Measurements from ENCODE around the gene DGUOK.
"Not testable (repeated sequence)": the region's sequence is repeated elsewhere in the genome, so short reads cannot be mapped to it uniquely, and the experiment has no call there.

The DGUOK gene

DNA sequence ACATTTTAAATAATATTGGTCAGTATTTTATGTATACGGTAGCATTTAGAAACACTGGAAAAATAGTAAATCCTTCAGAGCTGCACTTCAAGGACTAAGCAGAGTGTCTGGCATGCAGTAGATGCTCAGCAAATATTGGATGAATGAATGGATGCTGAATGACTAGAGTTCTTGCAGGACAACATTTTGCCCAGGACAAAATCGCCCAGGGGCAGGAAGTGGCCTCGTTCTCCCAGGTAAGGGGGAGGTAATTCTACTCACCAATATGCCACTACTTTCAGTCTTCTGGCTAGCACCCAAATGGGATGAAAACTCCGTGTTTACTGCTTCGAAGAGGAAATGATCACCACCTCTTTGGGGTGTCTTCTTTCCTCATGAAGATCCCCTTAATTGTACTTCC is 4.0 kb upstream of the DGUOK start:
- DNase-seq: no peak

DNA sequence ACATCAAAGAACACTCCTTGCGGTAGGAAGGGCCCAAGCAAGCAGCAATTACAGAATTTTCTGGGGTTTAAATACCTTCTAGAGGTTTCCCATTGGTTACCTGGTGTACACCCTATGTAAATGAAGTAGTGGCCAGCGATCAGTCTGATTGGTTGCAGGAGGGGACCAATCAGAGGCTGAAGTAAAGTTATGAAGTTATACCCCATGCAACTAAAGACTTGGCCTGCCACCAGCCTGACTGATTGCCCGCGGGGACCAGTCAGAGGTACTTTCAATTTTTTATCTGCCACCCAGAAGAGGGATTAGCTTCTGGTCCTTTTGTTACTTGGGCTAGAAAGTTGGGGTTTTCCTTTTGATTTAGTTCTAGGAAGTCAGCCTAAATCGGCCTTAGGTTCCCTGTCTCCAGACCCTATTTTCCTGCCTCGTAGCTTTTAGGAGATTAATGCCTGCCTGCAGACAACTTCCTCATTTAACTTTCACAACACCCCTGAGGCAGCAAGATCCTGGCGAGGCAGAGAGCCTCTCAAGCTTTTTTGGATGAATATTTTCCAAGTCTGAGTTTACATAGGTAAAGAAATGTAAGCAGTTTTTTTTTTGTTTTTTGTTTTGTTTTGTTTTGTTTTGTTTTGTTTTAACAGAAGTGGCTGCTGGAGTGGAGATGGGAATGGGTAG is 1.5 kb upstream of the DGUOK start:
- DNase-seq: no peak

DNA sequence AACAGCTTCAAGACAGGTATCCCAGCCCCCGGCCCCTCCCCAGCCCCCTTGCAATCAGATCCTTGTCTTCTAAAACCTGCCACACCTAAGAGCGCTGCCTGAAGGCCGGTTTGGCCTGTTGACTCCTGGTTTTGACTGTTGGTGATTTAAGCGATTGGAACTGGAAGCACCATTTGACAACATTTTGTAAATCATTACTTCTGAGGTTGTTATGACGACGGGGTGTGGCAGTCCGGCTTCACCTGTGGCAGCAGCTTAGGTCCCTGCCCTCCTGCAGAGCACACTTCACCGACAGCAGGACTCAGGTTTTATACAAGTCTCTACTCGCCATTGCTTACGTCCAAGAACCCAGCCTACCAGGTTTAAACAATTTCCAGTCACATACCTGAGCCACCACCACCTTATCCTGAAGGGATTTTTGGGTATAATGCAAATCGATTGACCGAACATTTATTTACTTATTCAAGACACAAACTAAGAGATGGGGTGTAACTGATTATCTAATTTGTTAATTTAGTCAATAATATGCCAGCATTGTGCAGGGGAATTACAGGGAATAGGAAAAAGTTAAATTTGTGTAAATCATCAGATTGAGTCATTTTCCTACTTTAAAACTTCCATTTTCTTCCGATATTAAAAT is 707 bp upstream of the DGUOK start:
- no peak for DNase-seq

DNA sequence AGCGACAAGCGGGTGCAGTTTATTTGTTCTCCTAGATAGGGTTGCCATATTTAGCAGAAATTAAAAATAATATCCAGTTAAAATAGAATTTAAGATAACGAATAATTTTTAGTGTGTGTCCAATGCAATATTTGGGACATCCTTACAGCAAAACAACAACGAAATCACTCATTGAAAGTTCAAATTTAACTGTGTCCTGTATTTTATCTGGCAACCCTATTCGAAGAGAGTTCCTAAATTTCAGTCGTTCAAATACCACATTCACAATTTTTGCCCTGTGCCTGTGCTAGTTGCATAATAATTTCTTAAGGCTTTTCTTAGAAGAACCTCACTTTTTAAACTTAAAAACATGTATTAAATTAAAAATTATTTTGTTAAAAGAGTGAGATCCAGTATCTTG is 664 bp downstream of the DGUOK start:
- no peak for DNase-seq

DNA sequence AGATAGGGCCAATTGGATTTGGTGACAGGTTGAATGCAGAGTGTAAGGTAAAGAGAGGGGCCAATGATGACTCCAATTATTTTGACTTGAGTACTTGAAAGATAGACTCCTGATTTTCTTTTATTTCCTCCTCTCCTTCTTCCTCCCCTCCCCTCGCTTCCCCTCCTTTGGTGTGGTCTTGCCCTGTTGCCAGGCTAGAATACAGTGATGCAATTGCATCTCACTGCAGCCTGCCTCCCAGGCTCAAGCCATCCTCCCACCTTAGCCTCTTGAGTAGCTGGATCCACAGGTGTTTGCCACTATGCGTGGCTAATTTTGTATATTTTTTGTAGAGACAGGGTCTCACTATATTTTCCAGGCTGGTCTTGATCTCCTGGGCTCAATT is 2.3 kb downstream of the DGUOK start:
- no peak for DNase-seq

DNA sequence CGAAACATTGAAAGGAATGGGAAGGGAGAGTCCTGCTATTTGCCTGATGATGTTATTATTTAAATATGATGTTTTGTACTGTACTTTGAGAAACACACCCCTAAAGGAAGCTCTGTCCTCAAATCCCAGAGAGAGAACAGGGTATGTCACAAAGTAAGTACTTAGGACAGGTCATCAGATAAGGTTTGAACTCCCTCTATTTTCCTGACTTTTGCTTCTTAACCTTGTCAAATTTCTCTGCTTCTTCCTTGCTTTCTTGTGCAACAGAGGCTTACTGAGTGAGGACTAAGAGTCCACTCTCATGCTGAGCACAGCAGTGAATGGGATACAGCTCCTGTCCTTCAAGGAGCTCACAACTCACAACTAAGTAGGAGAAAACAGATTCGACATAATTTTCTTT is 3.7 kb downstream of the DGUOK start:
- no peak for DNase-seq

DNA sequence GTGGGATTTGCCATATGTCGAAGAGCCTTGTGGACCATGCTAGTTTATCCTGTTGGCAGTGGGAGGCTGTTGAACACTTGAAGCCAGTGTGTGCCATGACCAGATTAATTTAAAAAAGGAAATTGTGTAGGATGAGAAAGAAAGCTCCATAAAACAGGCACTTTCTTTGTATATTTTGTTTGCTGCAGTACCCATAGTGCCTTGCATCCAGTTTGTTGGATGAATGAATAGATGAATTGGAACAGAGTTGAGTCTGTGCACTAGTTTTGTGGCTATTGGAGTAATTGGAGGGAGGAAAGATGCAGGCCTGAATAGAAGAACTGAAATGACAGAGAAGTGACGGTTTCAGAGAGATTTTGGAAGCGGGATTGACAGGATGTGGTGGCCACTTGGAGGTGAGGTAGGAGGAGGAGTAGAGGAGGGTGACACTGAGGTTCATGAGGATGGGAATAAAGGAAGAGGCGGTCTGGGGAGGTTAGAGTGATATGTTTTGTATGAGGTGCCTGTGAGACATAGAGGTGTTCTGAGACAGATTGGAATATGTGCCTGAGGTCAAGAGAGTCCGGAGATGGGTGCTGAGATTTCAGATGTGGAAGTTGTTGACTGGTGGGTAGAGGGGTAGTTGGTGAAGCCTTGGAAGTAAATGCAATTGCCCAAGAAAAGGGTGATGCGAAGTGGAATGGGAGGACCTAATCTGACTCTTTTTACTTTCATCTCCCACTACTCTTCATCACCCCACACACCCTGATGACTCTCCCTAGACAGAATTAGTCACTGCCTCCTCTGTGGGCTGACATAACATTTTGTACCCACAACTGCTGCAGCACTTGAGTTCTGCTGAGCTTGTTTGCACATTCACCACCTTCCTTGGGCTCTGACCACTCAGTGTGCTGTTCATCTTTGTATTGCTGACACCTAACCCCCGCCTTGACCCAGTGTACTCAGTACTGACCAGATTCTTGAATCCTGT is 5.1 kb downstream of the DGUOK start:
- no peak for DNase-seq

DNA sequence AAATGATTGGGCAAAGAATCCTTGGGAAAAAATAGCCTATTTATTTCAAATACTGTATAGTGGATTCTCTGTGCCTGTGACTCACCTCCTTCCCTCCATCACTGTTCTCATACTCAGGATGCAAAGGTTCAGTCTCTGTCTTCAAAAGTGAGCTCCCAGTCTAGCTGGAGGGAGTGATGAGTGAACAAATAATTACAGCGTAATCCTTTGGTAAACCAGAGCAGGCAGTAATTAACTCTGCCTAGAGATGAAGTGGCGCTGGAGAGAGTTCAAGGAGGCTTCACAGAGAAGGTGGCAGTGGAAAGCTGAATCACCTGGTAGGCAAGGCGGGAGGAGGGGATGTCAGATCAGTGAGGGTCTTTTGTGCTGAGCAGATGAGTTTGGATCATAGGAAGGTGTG is 6.5 kb downstream of the DGUOK start:
- DNase-seq: no peak

DNA sequence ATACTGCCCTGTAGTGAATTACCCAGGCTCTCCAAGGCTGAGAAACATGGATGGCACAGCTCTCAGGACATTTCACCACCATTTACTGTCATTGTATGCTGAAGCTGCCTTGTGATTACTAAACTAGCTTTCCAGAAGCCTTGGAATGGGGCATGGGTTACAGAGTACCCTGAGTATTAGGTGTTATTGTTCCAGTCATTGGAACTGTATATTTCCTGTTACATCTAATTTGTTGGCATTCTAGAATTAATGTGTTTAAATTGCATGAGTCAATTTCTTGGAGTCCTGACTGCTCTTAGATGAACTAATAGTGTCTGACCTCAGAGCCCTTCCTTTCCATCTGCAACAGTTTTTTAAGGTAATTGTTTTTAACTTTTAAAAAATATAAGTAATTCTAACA is 9.0 kb downstream of the DGUOK start:
- no peak for DNase-seq

DNA sequence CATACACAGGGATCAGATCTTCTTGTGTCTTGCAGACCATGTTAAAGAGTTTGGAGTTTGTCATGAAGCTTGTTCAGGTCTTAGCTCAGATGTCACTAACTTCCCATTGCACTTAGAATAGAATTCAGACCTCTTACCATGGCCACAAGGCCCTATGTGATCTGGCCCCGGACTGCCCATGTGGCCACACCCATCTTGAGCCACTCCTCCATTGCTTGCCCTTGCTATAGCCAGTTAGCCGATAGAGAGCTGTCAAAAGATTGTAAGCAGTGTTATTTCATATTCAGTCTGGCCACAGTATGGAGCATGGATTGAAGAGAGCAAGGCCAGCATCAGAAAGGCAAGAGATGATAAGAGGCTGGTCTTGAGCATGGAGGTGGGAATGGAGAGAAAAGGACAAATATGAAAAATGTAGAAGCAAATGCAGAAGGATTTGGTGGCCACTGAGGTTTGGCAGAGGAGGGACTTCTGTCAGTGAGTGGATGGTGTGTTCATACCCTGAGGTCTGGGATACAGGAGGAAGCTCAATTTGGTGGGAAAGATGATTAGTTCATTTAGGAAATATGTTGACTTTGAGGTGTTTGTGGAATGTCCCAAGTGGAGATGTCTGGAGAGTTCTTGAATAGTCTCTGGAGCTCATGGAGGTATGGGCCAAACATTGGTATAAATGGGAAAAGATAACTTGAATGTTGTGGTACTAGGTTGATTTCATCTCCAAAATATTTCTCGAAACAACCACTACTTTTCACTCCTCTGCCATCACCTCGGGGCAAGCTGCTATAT is 10.6 kb downstream of the DGUOK start:
- no peak for DNase-seq

DNA sequence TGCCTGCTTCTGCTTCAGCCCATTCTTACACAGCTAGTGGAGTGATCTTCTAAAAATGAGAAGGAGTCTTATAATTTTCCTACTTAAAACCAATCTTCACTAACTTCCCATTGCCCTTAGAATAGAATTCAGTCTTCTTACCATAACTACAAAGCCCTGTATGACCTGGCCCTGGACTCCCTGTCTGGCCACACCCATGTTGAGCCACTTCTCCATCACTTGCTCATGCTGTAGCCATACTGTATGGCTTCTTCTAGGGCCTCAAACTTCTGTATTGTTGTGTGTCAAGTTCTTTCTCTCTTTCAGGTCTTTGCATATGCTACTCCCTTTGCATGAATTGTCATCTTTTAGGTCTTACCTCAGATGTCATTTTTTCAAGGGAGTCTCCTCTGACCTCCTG is 11.2 kb downstream of the DGUOK start:
- DNase-seq: no peak

DNA sequence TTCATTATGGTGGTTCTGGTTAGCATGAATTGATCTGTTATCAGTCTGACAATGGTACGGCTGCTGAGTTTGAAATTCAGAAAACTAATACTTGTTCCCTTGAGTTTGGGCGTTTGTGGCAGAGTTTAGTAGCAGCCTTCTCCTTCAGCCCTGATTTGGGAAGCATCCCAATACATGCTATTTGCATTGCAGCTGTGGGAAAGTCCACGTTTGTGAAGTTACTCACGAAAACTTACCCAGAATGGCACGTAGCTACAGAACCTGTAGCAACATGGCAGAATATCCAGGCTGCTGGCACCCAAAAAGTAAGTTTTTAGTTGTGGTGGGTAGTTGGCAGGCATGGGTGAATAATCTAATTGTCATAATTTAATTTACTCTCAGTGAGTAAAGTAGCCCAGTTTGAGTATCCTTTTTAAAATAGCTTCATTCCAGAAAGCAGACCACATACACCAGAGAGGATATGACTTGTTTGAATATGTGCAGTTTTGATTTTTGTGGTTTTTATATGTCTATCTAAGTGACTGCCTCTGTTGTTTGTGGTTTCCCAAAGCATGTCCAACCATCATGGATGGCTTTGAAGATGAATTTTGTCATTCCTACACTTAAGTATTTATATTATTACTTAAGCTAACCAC is 12.2 kb downstream of the DGUOK start:
- DNase-seq: no peak

DNA sequence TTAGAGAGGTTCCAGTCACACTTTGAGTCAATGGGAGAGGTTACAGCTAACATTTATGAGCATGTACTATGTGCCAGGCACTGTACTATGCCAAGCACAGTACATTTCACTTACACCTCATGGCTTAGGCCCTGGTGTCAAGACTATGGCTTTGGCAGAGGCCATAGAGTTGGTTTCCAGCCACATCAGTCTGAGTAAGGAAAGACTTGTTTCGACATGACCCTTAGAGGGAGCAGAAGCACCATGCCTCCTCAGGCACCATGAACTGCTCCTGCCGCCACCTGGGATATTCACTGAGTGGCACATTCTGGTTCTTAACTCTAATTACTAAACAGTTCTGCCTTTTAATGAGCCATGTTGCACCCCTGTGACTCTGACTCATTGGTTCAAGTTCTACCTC is 12.7 kb downstream of the DGUOK start:
- peak in 1 of 4 experiments; percentile 5 for DNase-seq

DNA sequence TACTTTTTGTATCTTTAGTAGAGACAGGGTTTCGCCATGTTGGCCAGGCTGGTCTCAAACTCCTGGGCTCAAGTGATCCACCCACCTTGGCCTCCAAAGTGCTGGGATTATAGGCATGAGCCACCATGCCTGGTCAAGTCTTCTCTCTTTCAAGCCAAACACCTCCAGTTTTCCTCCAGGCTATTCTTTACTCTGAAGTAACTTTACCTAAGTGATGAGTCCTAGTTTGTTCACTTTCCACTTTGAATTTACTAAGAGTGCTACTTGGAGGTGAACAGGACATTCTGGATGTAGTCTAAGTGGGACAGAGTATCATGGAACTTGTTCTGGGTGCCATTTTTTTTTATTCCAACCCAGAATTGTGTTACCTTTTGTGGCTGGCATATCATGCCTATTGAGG is 13.4 kb downstream of the DGUOK start:
- DNase-seq: not testable (repeated sequence)

DNA sequence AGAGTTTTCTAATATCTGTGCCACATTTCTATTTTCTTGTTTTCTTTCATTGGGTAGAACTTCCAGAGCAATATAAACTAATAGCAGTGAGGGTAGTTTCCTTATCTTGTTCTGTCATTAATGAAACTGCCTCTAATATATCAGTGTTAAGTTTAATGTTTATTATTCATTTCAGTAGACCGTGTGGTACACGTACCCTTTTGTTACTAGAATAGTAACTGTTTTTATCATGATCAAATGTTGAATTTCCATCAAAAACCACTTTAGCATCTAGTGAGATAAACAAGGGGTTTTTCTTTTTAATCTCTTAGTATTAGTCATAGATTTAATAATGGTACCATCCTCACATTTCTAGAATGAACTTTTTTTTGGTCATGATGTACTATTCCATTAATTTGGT is 16.0 kb downstream of the DGUOK start:
- DNase-seq: no peak

DNA sequence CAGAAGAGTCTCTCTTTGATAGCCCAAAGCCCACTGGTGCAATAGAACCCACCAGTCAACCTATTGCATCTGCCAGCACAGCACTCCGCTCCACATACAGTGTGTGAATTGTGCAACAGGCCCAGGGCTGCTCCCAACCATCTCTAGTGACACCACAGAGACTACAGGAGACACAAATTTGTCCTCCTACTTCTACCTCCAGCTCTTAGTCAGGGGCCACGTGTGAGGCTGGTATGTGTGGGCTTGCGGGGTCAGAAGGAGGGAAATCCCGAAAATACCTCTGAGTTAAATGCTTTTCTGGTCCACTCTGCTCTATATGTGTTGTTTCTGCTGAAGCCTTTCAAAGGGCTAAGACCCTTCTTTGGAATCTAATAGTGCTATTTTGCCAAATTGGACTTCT is 18.0 kb downstream of the DGUOK start:
- DNase-seq: no peak

DNA sequence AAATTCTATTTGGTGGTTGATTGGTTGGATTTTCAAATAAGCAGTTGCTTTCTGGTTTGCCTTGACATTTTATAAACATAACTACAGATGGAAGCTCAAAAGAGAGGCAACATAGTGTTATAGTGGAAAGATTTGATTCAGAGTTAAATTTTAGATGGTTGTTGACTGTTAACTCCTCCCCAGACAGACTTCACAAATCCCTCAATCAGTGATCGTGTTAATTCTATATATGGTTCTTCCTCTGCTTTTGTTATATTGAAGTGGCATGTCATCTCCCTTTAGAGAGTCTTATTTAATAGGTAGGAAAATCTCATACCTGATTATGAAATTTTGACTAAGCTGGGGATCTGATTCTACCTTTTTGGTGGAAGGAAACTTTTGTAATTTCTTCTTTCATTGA is 19.5 kb downstream of the DGUOK start:
- DNase-seq: no peak

DNA sequence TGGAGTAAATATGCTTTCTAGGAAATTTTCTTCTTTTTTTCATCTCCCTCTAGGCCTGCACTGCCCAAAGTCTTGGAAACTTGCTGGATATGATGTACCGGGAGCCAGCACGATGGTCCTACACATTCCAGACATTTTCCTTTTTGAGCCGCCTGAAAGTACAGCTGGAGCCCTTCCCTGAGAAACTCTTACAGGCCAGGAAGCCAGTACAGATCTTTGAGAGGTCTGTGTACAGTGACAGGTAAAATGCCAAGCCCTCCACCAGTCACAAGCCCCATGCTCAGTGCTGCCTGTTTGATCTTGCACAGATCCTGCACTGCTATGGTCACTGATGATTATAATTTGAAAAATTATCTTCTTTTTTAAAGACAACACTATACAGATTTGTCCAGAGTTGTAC is 20.0 kb downstream of the DGUOK start:
- no peak for DNase-seq

DNA sequence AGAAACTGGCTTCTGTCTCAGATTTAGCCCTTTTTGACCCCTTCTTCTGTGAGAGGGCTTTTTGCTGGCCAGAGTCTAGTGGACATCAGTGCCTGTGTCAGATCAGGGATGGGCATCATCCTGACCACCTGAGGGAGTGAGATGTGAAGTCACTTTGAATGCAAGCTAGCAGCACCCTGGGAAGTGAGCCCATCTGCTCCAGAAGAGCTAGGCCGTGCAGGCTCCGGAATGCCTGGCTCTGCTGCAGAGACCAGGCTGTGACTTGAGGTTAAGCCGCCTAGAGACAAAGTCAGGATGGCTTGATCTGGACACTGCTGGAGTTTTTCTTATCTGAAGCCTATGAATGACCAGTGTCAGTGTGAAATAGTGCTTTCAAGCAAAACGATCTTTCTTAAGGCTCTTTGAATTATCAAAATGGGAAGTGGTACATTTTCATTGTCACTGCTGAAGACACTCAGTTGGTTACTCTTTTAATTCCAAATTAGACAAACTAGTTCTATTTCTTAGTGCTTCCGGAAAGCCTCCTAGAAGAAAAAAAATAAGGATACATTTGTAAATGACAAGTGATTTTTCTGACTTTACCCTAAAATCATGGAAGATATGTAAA is 20.8 kb downstream of the DGUOK start:
- no peak for DNase-seq

DNA sequence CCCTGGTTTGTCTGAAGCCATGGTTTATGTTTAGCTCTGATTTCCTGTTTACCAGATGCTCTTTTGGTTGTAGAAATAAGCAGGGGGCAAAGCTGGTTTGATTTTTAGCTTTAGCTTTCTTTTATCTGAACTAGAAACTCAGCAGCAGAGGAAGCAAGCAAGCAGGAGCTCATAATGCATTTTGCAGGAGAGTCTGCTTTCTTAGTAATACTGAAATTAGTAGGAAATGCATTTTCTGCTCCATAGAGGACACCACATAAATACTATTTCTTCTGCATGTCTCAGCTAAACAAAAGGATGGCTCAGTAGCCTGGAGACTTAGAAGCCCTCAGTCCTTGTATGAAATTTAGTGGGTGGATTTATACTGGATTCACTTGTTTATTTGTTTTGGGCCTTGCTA is 23.1 kb downstream of the DGUOK start:
- DNase-seq: no peak

DNA sequence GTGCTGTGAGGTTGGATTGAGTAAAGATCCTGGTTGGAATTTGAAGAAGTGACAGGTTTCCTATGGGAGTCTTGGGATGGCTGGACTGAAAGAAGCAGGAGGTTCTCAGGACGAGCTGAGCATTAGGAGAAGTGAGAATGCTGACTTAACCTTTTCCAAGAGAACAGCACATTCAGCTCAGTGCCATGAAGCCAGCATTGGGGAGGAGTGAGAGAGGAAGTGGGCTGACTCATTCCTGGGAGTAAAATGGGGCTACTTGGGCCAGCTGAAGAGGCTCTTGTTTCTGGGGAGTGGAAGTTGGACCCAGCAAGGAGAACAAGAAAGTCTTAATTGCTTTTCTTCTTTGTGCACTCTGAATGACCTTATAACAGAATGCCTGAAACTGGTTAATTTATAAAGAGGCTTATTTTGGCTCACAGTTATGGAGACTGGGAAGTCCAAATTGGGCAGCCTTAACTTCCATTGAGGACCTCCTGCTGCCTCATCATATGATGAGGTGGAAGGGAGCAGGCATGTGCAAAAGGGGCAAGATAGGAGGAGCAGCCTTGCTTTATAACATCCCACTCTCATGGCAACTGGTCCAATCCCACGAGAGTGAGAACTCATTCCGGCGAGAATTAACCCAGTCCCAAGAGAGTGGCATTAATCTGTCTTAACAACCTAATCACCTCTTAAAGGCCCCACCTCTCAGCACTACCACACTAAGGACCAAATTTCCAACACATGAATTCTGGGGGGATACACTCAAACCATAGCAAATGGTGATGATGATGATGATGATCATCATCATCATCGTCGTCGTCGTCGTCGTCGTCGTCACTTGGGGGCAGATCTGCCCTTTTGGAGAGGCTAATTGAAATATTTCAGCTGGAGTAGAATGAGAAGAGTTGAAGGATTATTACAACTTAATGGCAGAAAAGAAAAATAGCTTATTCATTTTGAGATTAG is 26.1 kb downstream of the DGUOK start:
- DNase-seq: no peak

Measured in activated naive CD4-positive, alpha-beta T cell (primary cell).